Activated naive CD8-positive, alpha-beta T cell (primary cell): ENCODE results near the gene TRAP1.

Experiments used
- H3K27ac Mint-ChIP-seq: one replicate; pipeline ENCODE4 v1.8.0; 2021; ENCODE audit warnings: mixed read lengths
- H3K27me3 Mint-ChIP-seq: one replicate; pipeline ENCODE4 v1.8.0; 2021; ENCODE audit warnings: mixed read lengths
- H3K36me3 Mint-ChIP-seq: one replicate; pipeline ENCODE4 v1.8.0; 2021; ENCODE audit warnings: mixed read lengths
- H3K4me1 Mint-ChIP-seq: one replicate; pipeline ENCODE4 v1.8.0; 2021; ENCODE audit warnings: low read depth, mixed read lengths
- H3K4me3 Mint-ChIP-seq: one replicate; pipeline ENCODE4 v1.8.0; 2021; ENCODE audit warnings: mild to moderate bottlenecking, mixed read lengths
- H3K9me3 Mint-ChIP-seq: one replicate; pipeline ENCODE4 v1.8.0; 2021; ENCODE audit warnings: low read depth, mixed read lengths

The TRAP1 gene

GRCh38 chr16:3717235-3718018 is at the start of gene TRAP1:
TRAP1 (minus strand) TSS chr16:3717524; CDS start chr16:3717508, 16 bp downstream.
- peaks cover 5% of the 10 kb centered on the region for H3K36me3 Mint-ChIP-seq
- peak within 1 kb of the TSS; percentile 94 for H3K4me3 Mint-ChIP-seq
- peaks cover 39% of the 10 kb centered on the region for H3K4me1 Mint-ChIP-seq
- H3K27ac Mint-ChIP-seq = peak within 1 kb of the TSS; percentile 95
- no peaks in the 10 kb centered on the region for H3K9me3 Mint-ChIP-seq
- H3K27me3 Mint-ChIP-seq = no peaks in the 10 kb centered on the region

GRCh38 chr16:3766177-3766576 is 48.9 kb upstream of the TRAP1 start:
- Mint-ChIP-seq H3K27me3 (no peaks in the 10 kb centered on the region), H3K27ac (no peak overlapping the region), H3K36me3 (peaks cover 8% of the 10 kb centered on the region), H3K4me3 (no peak overlapping the region), H3K4me1 (no peaks in the 10 kb centered on the region), H3K9me3 (no peaks in the 10 kb centered on the region)

- Mint-ChIP-seq H3K4me1 (no peaks in the 10 kb centered on the region), H3K9me3 (no peaks in the 10 kb centered on the region), H3K36me3 (peaks cover 5% of the 10 kb centered on the region), H3K4me3 (no peak overlapping the region), H3K27ac (no peak overlapping the region), H3K27me3 (no peaks in the 10 kb centered on the region)
Measured at GRCh38 chr16:3764409-3764808, 47.1 kb upstream of the TRAP1 start.

GRCh38 chr16:3762107-3762750 is 44.9 kb upstream of the TRAP1 start:
- no peak overlapping the region for H3K4me3 Mint-ChIP-seq
- H3K9me3 Mint-ChIP-seq = no peaks in the 10 kb centered on the region
- no peak overlapping the region for H3K27ac Mint-ChIP-seq
- no peaks in the 10 kb centered on the region for H3K27me3 Mint-ChIP-seq
- no peaks in the 10 kb centered on the region for H3K4me1 Mint-ChIP-seq
- H3K36me3 Mint-ChIP-seq = no peaks in the 10 kb centered on the region

- Mint-ChIP-seq H3K27ac (no peak overlapping the region), H3K27me3 (no peaks in the 10 kb centered on the region), H3K4me1 (no peaks in the 10 kb centered on the region), H3K36me3 (no peaks in the 10 kb centered on the region), H3K9me3 (no peaks in the 10 kb centered on the region), H3K4me3 (no peak overlapping the region)
Measured at GRCh38 chr16:3761375-3762106, 44.2 kb upstream of the TRAP1 start.

- H3K36me3 Mint-ChIP-seq = no peaks in the 10 kb centered on the region
- H3K27me3 Mint-ChIP-seq = no peaks in the 10 kb centered on the region
- H3K27ac Mint-ChIP-seq = no peak overlapping the region
- H3K4me1 Mint-ChIP-seq = no peaks in the 10 kb centered on the region
- H3K4me3 Mint-ChIP-seq = no peak overlapping the region
- no peaks in the 10 kb centered on the region for H3K9me3 Mint-ChIP-seq
Measured at GRCh38 chr16:3760518-3760917, 43.2 kb upstream of the TRAP1 start.

GRCh38 chr16:3759736-3760135 is 42.4 kb upstream of the TRAP1 start:
- Mint-ChIP-seq H3K27me3 (no peaks in the 10 kb centered on the region), H3K4me3 (no peak overlapping the region), H3K9me3 (no peaks in the 10 kb centered on the region), H3K36me3 (no peaks in the 10 kb centered on the region), H3K4me1 (no peaks in the 10 kb centered on the region), H3K27ac (no peak overlapping the region)

GRCh38 chr16:3756113-3756512 is 38.8 kb upstream of the TRAP1 start:
- Mint-ChIP-seq H3K4me3 (no peak overlapping the region), H3K36me3 (no peaks in the 10 kb centered on the region)

GRCh38 chr16:3755249-3755648 is 37.9 kb upstream of the TRAP1 start:
- Mint-ChIP-seq H3K27me3 (no peaks in the 10 kb centered on the region), H3K4me3 (no peak overlapping the region), H3K9me3 (no peaks in the 10 kb centered on the region), H3K27ac (no peak overlapping the region), H3K4me1 (peaks cover 2% of the 10 kb centered on the region), H3K36me3 (peaks cover 4% of the 10 kb centered on the region)

More at GRCh38 chr16:3756113-3756512, 38.8 kb upstream of the TRAP1 start:
- Mint-ChIP-seq H3K27ac (no peak overlapping the region), H3K9me3 (no peaks in the 10 kb centered on the region), H3K4me1 (no peaks in the 10 kb centered on the region), H3K27me3 (no peaks in the 10 kb centered on the region)

GRCh38 chr16:3754772-3755171 is 37.4 kb upstream of the TRAP1 start:
- peaks cover 5% of the 10 kb centered on the region for H3K36me3 Mint-ChIP-seq
- peaks cover 2% of the 10 kb centered on the region for H3K4me1 Mint-ChIP-seq
- no peaks in the 10 kb centered on the region for H3K9me3 Mint-ChIP-seq
- H3K4me3 Mint-ChIP-seq = no peak overlapping the region
- H3K27me3 Mint-ChIP-seq = no peaks in the 10 kb centered on the region
- H3K27ac Mint-ChIP-seq = no peak overlapping the region

GRCh38 chr16:3754081-3754703 is 36.9 kb upstream of the TRAP1 start:
- Mint-ChIP-seq H3K4me1 (peaks cover 2% of the 10 kb centered on the region), H3K9me3 (no peaks in the 10 kb centered on the region), H3K27ac (no peak overlapping the region), H3K27me3 (no peaks in the 10 kb centered on the region), H3K4me3 (no peak overlapping the region), H3K36me3 (peaks cover 6% of the 10 kb centered on the region)

- H3K36me3 Mint-ChIP-seq = peaks cover 7% of the 10 kb centered on the region
- H3K9me3 Mint-ChIP-seq = no peaks in the 10 kb centered on the region
- peaks cover 2% of the 10 kb centered on the region for H3K4me1 Mint-ChIP-seq
- H3K27ac Mint-ChIP-seq = no peak overlapping the region
- H3K27me3 Mint-ChIP-seq = no peaks in the 10 kb centered on the region
- H3K4me3 Mint-ChIP-seq = no peak overlapping the region
Measured at GRCh38 chr16:3752984-3753383, 35.7 kb upstream of the TRAP1 start.

GRCh38 chr16:3751878-3752277 is 34.6 kb upstream of the TRAP1 start:
- H3K27me3 Mint-ChIP-seq = no peaks in the 10 kb centered on the region
- H3K36me3 Mint-ChIP-seq = peaks cover 7% of the 10 kb centered on the region
- peak overlapping the region; percentile 22 for H3K27ac Mint-ChIP-seq
- H3K4me3 Mint-ChIP-seq = no peak overlapping the region
- no peaks in the 10 kb centered on the region for H3K9me3 Mint-ChIP-seq
- peaks cover 2% of the 10 kb centered on the region for H3K4me1 Mint-ChIP-seq

GRCh38 chr16:3748307-3748706 is 31.0 kb upstream of the TRAP1 start:
- H3K4me1 Mint-ChIP-seq = peaks cover 2% of the 10 kb centered on the region
- H3K4me3 Mint-ChIP-seq = no peak overlapping the region
- no peak overlapping the region for H3K27ac Mint-ChIP-seq
- H3K27me3 Mint-ChIP-seq = no peaks in the 10 kb centered on the region
- peaks cover 7% of the 10 kb centered on the region for H3K36me3 Mint-ChIP-seq
- no peaks in the 10 kb centered on the region for H3K9me3 Mint-ChIP-seq
